Immature natural killer cell (primary cell): Measurements from ENCODE around the gene ELP6. TPM values are rescaled to one million over a fixed set of nuclear protein-coding genes. Genes with fewer than 3 reads are reported as not detected.
"Not testable (repeated sequence)": the region's sequence is repeated elsewhere in the genome, so short reads cannot be mapped to it uniquely, and the experiment has no call there.

Experiments
- DNase-seq, 3 donors: peaks; one replicate each; pipeline ENCODE4 v3.0.0; 2022; ENCODE audit warnings: mixed read lengths in 1 of 3
- H3K27ac Mint-ChIP-seq, 6 donors: one replicate each; pipeline ENCODE4 v1.8.0; 2020; ENCODE audit warnings: mixed read lengths in 6 of 6, mild to moderate bottlenecking in 5 of 6, inconsistent platforms in 4 of 6, moderate library complexity in 3 of 6
- H3K27me3 Mint-ChIP-seq, 3 donors: one replicate each; pipeline ENCODE4 v1.8.0; 2020 to 2021; ENCODE audit warnings: low read depth in 3 of 3, mild to moderate bottlenecking in 3 of 3, mixed read lengths in 3 of 3, moderate library complexity in 3 of 3, inconsistent platforms in 1 of 3
- H3K36me3 Mint-ChIP-seq, 3 donors: one replicate each; pipeline ENCODE4 v1.8.0; 2020; ENCODE audit warnings: mixed read lengths in 3 of 3, inconsistent platforms in 2 of 3, mild to moderate bottlenecking in 2 of 3
- H3K4me1 Mint-ChIP-seq, 2 donors: one replicate each; pipeline ENCODE4 v1.8.0; 2020; ENCODE audit warnings: inconsistent platforms in 2 of 2, mild to moderate bottlenecking in 2 of 2, mixed read lengths in 2 of 2, moderate library complexity in 1 of 2
- H3K4me3 Mint-ChIP-seq, 5 donors: one replicate each; pipeline ENCODE4 v1.8.0; 2020; ENCODE audit warnings: mild to moderate bottlenecking in 5 of 5, mixed read lengths in 5 of 5, inconsistent platforms in 3 of 5, moderate library complexity in 3 of 5
- H3K9me3 Mint-ChIP-seq, 6 donors: one replicate each; pipeline ENCODE4 v1.8.0; 2020; ENCODE audit warnings: mild to moderate bottlenecking in 6 of 6, mixed read lengths in 6 of 6, inconsistent platforms in 4 of 6, moderate library complexity in 3 of 6
- polyA plus RNA-seq, 3 donors: library from polyadenylated mRNA; unstranded; fragments of 300-500 nt; fragmentation: Illumina TruSeq; gene quantifications; one replicate each; pipeline ENCODE4 v1.2.3, GENCODE V29; 2021

ELP6 gene
- polyA plus RNA-seq, 3 donors from 2014 or later, result 51.9 to 68.9 (median 59.1) TPM

DNA sequence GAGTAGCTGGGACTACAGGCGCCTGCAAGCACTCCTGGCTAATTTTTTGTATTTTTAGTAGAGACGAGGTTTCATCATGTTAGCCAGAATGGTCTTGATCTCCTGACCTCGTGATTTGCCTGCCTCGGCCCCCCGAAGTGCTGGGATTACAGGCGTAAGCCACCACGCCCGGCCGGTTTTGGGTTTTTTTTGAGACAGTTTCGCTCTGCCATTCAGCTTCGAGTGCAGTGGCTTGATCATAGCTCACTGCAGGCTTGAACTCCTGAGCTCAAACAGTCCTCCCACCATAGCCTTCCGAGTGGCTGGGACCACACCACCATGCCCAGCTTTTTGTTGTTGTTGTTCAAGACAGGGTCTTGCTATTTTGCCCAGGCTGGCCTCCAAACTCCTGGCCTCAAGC lies 21.7 kb downstream of the ELP6 start:
- Mint-ChIP-seq H3K27me3 (peaks cover 0 to 4% (median 0%) of the 10 kb centered on the region in 3 donors), H3K4me3 (no peak overlapping the region), H3K9me3 (no peaks in the 10 kb centered on the region), H3K4me1 (no peaks in the 10 kb centered on the region), H3K27ac (no peak overlapping the region), H3K36me3 (peaks cover 0 to 19% (median 7%) of the 10 kb centered on the region in 3 donors)
- DNase-seq, result no peak

DNA sequence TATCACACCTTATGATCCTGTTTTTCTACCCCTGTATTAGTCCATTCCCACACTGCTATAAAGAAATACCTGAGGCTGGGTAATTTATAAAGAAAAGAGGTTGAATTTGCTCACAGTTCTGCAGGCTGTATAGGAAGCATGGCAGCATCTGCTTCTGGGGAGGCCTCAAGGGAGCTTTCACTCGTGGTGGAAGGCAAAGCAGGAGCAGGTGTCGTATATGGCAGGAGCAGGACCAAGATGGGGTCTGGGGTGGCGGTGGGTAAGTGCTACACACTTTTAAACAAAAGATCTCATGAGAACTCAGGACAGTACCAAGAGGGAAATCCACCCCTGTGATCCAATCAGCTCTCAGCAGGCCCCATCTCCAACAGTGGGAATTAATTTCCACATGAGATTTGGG lies 22.3 kb downstream of the ELP6 start:
- H3K4me3 Mint-ChIP-seq, result no peak overlapping the region
- no peaks in the 10 kb centered on the region for H3K9me3 Mint-ChIP-seq
- peaks cover 0 to 4% (median 0%) of the 10 kb centered on the region in 3 donors for H3K27me3 Mint-ChIP-seq
- peaks cover 0 to 15% (median 4%) of the 10 kb centered on the region in 3 donors for H3K36me3 Mint-ChIP-seq
- no peaks in the 10 kb centered on the region for H3K4me1 Mint-ChIP-seq
- H3K27ac Mint-ChIP-seq, result peak overlapping the region in 1 of 6 donors; percentile 45
- DNase-seq, result no peak

DNA sequence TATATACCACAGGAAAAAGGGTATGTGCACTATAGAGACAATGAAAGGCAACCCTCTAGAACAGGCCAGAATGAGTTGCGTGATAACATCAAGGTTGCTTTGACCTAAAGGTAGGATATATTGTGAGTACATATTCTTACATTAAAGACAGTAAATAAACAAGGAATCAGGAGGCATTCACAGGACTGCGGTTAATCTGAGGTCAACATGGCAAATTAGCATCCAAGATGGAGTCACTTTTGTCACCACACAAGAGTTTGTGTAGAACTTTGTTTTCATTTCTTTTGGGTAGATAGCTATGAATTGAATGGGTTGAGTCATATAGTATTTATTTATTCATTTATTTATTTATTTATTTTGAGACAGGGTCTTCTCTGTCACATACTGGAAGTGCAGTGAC lies 26.2 kb downstream of the ELP6 start:
- no peaks in the 10 kb centered on the region for H3K4me1 Mint-ChIP-seq
- H3K27me3 Mint-ChIP-seq, result peaks cover 0 to 2% (median 0%) of the 10 kb centered on the region in 3 donors
- no peak overlapping the region for H3K4me3 Mint-ChIP-seq
- DNase-seq, result no peak
- H3K27ac Mint-ChIP-seq, result peak overlapping the region in 1 of 6 donors; percentile 19
- peaks cover 0 to 10% (median 4%) of the 10 kb centered on the region in 3 donors for H3K36me3 Mint-ChIP-seq
- H3K9me3 Mint-ChIP-seq, result no peaks in the 10 kb centered on the region

DNA sequence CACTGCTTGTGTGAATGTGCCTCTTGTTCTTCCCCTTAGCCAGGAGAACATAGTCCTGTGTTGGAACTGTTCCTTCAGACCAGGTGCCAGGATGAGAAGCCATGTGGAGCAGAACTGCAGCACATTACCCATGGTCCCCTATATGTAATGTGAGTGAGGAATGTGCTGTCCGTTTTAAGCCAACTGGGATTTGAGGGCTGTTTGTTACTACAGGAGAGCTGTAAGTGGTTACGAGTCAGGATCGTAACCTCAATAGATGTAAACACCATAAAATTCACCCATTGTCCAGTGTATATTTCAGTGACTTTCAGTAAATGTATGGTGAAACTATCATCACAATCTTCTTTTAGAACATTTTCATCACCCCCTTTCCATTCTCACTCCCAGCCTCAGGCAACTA lies 27.7 kb downstream of the ELP6 start:
- peaks cover 0 to 7% (median 4%) of the 10 kb centered on the region in 3 donors for H3K36me3 Mint-ChIP-seq
- H3K27ac Mint-ChIP-seq, result peak overlapping the region in 1 of 6 donors; percentile 42
- H3K4me3 Mint-ChIP-seq, result no peak overlapping the region
- no peaks in the 10 kb centered on the region for H3K9me3 Mint-ChIP-seq
- H3K4me1 Mint-ChIP-seq, result no peaks in the 10 kb centered on the region
- no peak for DNase-seq
- peaks cover 0 to 2% (median 0%) of the 10 kb centered on the region in 3 donors for H3K27me3 Mint-ChIP-seq

DNA sequence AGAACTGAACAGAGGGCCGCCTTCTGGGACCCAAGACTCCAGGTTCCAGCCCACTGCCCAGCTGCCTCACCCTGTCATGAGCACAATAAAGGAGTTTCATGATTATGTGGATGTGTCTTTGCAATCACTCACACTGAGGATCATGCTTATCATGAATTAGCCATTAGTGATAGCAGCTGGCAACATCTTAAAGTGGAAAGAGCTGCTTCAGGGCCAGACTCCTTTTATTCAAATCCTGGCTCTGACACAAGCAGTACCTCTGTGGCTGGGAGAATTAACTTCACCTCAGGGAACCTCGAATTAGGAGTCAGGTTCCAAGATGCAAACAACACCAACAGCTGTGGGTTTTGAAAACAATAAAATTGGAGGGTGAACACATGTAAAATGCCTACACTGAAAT lies 31.1 kb downstream of the ELP6 start:
- H3K4me3 Mint-ChIP-seq, result no peak overlapping the region
- peak overlapping the region in 1 of 6 donors; percentile 11 for H3K27ac Mint-ChIP-seq
- H3K9me3 Mint-ChIP-seq, result no peaks in the 10 kb centered on the region
- H3K4me1 Mint-ChIP-seq, result no peaks in the 10 kb centered on the region
- no peak for DNase-seq
- H3K36me3 Mint-ChIP-seq, result peaks cover 0 to 6% (median 4%) of the 10 kb centered on the region in 3 donors
- H3K27me3 Mint-ChIP-seq, result peaks cover 0 to 2% (median 0%) of the 10 kb centered on the region in 3 donors

DNA sequence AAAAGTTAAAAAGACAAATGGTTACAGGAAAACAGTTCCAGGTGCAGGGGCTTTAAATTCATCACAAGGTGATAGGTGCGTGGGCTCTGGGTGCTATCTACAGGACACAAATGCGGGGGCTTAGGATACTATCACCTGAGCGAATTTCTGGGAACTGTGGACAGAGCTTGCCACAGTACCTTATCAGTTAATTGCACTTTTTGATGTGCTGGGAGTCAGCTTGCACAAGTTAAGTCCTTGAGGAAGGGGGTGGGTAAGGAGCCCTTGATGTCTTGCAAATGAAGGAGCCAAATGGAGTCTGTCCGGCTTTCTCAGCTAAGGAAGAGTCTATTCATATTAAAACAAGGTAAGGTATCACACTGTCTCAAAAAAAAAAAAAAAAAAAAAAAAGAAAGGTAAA lies 31.7 kb downstream of the ELP6 start:
- H3K27me3 Mint-ChIP-seq, H3K4me1 Mint-ChIP-seq, H3K4me3 Mint-ChIP-seq, DNase-seq, H3K9me3 Mint-ChIP-seq, H3K27ac Mint-ChIP-seq, H3K36me3 Mint-ChIP-seq: not testable (repeated sequence)

DNA sequence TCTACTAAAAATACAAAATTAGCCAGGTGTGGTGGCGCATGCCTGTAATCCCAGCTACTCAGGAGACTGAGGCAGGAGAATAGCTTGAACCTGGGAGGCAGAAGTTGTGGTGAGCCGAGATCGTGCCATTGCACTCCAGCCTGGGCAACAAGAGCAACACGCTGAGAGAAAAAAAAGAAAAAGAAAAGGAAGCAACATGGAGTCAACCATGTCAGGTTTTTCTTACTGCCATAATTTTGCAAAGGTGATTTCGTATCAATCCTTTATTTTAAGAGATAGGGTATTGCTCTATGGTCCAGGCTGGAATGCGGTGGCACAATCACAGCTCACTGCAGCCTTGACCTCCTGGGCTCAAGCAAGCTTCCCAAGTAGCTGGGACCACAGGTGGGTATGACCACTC lies 33.2 kb downstream of the ELP6 start:
- not testable (repeated sequence) for H3K36me3 Mint-ChIP-seq, H3K27ac Mint-ChIP-seq, H3K27me3 Mint-ChIP-seq, H3K4me3 Mint-ChIP-seq, DNase-seq, H3K9me3 Mint-ChIP-seq
- peaks cover 12 to 13% of the 10 kb centered on the region in 2 donors for H3K4me1 Mint-ChIP-seq

DNA sequence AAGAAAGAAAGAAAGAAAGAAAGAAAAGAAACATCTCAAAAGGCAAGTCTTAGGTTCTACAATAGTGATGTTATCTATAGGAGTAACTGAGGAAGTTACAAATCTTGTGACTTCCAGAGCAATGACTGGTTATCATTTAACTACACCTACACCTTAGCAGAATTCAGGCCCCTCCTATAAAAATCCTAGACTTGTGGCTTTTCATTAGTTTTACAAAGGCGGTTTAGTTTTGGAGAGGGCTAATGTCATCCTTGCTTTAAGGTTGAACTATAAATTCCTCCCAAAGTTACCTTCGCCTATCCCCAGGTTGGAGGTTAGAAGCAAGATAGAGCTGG lies 33.7 kb downstream of the ELP6 start:
- peaks cover 2 to 9% (median 4%) of the 10 kb centered on the region in 3 donors for H3K27me3 Mint-ChIP-seq
- peaks cover 17% of the 10 kb centered on the region in 2 donors for H3K4me1 Mint-ChIP-seq
- H3K9me3 Mint-ChIP-seq, result no peaks in the 10 kb centered on the region
- no peak overlapping the region for H3K27ac Mint-ChIP-seq
- H3K36me3 Mint-ChIP-seq, result no peaks in the 10 kb centered on the region
- no peak for DNase-seq
- no peak overlapping the region for H3K4me3 Mint-ChIP-seq

DNA sequence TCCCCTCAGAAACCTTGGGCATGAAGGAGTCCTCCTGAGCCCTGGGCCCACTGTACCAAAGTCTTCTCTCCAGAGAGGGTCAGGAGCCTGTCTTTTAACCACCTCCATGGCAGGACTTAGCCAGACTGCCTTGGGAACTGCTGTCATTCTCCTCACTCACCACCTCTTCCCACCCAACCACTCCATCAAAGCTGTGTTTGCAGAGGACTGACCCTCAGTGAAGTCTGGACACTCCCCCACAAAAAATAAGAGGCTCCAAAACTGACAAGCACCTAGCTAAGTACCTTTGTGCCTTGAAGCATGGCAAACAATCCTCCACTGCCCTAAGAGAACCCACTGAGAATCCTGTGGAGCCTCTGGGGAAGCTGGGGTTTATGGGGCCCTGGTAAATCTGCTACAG lies 35.5 kb downstream of the ELP6 start:
- no peaks in the 10 kb centered on the region for H3K36me3 Mint-ChIP-seq
- H3K27ac Mint-ChIP-seq, result peak overlapping the region in 2 of 6 donors; percentile 31 to 35
- no peaks in the 10 kb centered on the region for H3K9me3 Mint-ChIP-seq
- DNase-seq, result no peak
- peaks cover 32% of the 10 kb centered on the region in 2 donors for H3K4me1 Mint-ChIP-seq
- peak overlapping the region in 3 of 5 donors; percentile 20 to 54 (median 44) for H3K4me3 Mint-ChIP-seq
- peaks cover 2 to 14% (median 2%) of the 10 kb centered on the region in 3 donors for H3K27me3 Mint-ChIP-seq

DNA sequence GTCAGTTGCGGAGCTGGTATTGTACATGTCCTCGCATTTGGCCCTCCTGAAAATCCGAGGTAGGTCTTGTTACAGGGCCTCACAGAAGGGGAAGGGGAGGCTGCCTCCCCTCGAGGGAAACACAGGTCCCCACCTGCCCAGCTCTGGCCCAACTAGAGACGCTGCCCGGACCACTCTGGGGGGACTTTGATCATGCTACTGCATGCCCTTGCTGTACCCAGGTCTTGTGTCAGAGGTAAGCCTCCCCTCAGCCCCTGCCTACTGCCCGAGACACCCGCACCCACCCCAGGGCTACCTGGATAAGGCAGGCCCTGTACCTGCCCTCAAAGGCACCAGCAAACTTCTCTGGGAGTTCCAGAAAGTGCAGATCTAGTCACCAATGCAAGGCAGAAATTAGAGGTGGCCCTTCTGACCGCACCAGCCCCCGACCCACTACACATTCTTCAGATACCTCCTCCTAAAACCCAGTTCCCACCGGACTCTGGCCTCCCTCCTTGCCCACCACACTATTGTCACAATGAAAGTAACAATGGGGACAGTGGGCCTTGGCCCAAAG lies 36.8 kb downstream of the ELP6 start:
- DNase-seq, result no peak
- Mint-ChIP-seq H3K4me1 (peaks cover 34 to 36% of the 10 kb centered on the region in 2 donors), H3K36me3 (no peaks in the 10 kb centered on the region), H3K27ac (peak overlapping the region; percentile 68 to 91 (median 84)), H3K9me3 (no peaks in the 10 kb centered on the region), H3K4me3 (peak overlapping the region; percentile 86 to 92 (median 89)), H3K27me3 (peaks cover 2 to 14% (median 2%) of the 10 kb centered on the region in 3 donors)

DNA sequence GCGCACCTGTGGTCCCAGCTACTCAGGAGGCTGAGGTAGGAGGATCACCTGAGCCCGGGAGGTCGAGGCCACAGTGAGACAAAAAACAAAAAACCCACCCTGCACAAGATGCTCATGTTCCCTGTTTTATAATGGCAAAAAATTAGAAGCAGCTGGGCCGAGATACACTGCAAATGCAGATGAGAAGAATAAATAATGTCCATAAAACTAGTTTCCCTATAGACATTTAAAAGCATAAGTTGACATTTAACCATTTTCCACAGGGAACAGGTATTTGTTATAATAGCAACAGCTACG lies 37.2 kb downstream of the ELP6 start:
- Mint-ChIP-seq H3K36me3 (no peaks in the 10 kb centered on the region), H3K4me3 (peak overlapping the region; percentile 86 to 92 (median 89)), H3K9me3 (no peaks in the 10 kb centered on the region), H3K27ac (peak overlapping the region; percentile 82 to 92 (median 90)), H3K27me3 (peaks cover 2 to 14% (median 2%) of the 10 kb centered on the region in 3 donors), H3K4me1 (peaks cover 36% of the 10 kb centered on the region in 2 donors)
- no peak for DNase-seq

DNA sequence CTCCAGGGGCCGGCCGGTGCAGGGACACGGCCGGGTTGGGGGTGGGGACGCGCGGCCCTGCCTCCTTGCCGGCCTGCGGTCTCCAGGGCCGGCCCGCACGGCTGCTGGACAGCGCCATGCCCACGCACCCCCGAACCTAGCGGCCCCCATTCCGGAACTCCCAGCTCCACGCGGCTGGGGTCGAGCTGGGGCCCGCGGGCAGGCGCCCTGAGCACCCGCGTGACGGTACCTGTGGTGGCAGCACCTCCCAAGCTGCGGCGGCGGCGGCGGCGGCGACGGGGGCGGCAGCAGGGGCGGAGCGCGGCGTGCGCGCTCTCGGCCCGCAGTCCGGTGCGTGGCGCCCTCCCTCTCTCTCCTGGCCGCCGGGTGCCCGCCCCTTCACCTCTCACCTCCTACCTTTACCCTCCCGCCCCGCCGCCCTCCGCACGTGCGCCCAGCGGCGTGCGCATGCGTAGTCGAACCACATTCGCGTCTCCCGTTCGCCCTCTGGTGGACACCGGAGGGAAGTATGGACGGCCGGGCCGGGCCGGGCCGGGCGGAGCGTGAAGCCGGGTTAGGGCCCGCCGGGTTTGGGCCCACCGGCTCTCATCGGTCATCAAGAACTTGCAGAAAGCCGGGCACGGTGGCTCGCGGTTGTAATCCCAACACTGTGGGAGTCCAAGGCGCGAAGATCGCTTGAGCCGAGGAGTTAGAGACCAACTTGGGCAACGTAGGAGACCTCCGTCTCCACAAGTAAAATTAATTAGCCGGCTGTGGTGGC lies 37.8 kb downstream of the ELP6 start, which contains the start of gene SCAP:
Gene SCAP, minus strand, starts transcription at position 372 of the 760 bp plus-strand sequence. CDS start 32,948 bp downstream, outside the sequence.
- Mint-ChIP-seq H3K4me1 (peaks cover 36 to 41% of the 10 kb centered on the region in 2 donors), H3K27ac (peak within 1 kb of the TSS; percentile 86 to 96 (median 92)), H3K9me3 (no peaks in the 10 kb centered on the region), H3K27me3 (peaks cover 2 to 14% (median 2%) of the 10 kb centered on the region in 3 donors), H3K4me3 (peak within 1 kb of the TSS; percentile 86 to 97 (median 92)), H3K36me3 (no peaks in the 10 kb centered on the region)
- peak; percentile 95 to 96 (median 95) for DNase-seq

DNA sequence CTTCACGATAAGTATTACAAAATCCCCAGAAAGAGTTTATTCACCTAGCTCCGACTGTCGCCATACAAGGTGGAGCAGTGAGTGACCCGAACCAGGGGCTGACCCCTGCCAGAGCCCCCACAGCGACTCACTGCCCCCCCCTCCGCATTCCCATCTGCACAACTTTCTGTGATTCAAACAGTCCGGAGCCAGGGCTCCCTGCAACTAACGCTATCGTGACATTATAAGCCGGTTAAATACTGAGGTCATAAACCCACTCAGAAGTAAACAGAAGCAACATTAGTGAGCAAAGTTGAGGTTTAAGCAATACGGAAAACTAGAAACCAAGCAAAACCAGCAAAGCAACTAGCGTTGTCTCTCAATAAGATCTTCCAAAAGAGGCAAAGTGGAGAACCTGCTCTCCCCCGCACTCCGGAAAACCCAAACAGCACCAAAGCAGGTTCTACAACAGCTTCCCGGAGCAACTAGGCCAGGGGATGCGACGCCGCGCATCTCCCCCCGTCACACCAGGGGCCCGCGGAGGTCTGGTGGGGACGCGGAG lies 38.4 kb downstream of the ELP6 start:
- Mint-ChIP-seq H3K4me3 (peak overlapping the region; percentile 83 to 97 (median 92)), H3K36me3 (no peaks in the 10 kb centered on the region), H3K9me3 (no peaks in the 10 kb centered on the region), H3K27ac (peak overlapping the region; percentile 86 to 96 (median 92)), H3K27me3 (peaks cover 2 to 14% (median 2%) of the 10 kb centered on the region in 3 donors), H3K4me1 (peaks cover 36 to 47% of the 10 kb centered on the region in 2 donors)
- no peak for DNase-seq

DNA sequence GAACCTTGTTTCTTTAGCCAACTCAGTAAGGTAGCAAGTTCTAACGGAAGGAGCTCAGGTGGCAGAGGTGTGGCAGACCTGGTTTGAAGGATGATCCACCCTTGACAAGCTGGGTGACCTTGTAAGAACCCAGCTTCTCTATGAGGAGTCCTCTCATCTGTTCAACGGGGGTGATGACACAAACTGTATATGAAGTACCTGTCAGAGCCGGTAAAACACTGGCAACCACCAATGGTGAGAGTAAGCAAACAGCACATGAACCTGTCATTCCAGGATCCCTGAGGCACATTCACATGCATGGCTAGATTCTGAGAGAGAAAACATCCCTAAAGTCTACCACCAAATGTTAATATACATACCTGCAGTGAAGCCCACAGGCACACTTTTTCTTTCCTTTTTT lies 40.1 kb downstream of the ELP6 start:
- Mint-ChIP-seq H3K9me3 (no peaks in the 10 kb centered on the region), H3K27me3 (peaks cover 2 to 14% (median 2%) of the 10 kb centered on the region in 3 donors), H3K36me3 (peaks cover 0 to under 1% (median 0%) of the 10 kb centered on the region in 3 donors), H3K4me1 (peaks cover 38 to 54% of the 10 kb centered on the region in 2 donors), H3K27ac (peak overlapping the region; percentile 25 to 82 (median 60)), H3K4me3 (peak overlapping the region; percentile 66 to 82 (median 70))
- DNase-seq, result no peak
